ENCODE results near the gene SFT2D3.

The SFT2D3 gene

GRCh38 chr2:127664895-127665225 lies 36.4 kb upstream of the SFT2D3 start:
- Histone ChIP-seq H3K9me3 (ENCODE audit: control insufficient read depth, low read length) (no peaks in the 10 kb centered on the region), H3K4me1 (ENCODE audit: control insufficient read depth, insufficient read depth, low read length, poor library complexity, severe bottlenecking) (no peaks in the 10 kb centered on the region), H3K27ac (ENCODE audit: insufficient read depth, low read length, poor library complexity, severe bottlenecking) (no peak overlapping the region), H3K4me3 (ENCODE audit: insufficient read depth, low read depth, low read length, poor library complexity, severe bottlenecking) (no peak overlapping the region), H3K36me3 (ENCODE audit: control insufficient read depth, insufficient read depth, low read length) (no peaks in the 10 kb centered on the region), H3K27me3 (replicated peaks; ENCODE audit: control insufficient read depth, insufficient read depth, low read length, poor library complexity, severe bottlenecking) (peaks cover 24% of the 10 kb centered on the region)
- DNase-seq, result no peak

GRCh38 chr2:127665267-127665893 lies 35.9 kb upstream of the SFT2D3 start:
- Histone ChIP-seq H3K27me3 (replicated peaks; ENCODE audit: control insufficient read depth, insufficient read depth, low read length, poor library complexity, severe bottlenecking) (peaks cover 24% of the 10 kb centered on the region), H3K4me3 (ENCODE audit: insufficient read depth, low read depth, low read length, poor library complexity, severe bottlenecking) (no peak overlapping the region), H3K9me3 (ENCODE audit: control insufficient read depth, low read length) (no peaks in the 10 kb centered on the region), H3K27ac (ENCODE audit: insufficient read depth, low read length, poor library complexity, severe bottlenecking) (no peak overlapping the region), H3K4me1 (ENCODE audit: control insufficient read depth, insufficient read depth, low read length, poor library complexity, severe bottlenecking) (no peaks in the 10 kb centered on the region), H3K36me3 (ENCODE audit: control insufficient read depth, insufficient read depth, low read length) (no peaks in the 10 kb centered on the region)
- no peak for DNase-seq

DNA sequence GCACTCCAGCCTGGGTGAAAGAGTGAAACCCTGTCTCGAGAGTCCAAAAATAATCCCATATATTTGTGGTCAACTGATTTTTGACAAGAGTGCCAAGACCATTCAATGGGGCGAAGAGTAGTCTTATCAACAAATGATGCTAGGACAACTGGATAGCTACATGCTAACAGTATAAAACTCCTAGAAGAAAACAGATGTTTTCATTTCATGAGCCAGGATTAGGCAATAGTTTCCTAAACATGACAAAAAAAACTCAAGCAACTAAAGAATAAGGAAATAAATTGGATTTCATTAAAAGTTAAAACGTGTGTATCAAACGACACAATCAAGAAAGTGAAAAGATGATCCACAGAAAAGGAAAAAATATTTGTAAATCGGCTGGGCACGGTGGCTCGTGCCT lies 32.2 kb upstream of the SFT2D3 start:
- peaks cover 19% of the 10 kb centered on the region for H3K27me3 ChIP-seq (replicated peaks; ENCODE audit: control insufficient read depth, insufficient read depth, low read length, poor library complexity, severe bottlenecking)
- no peaks in the 10 kb centered on the region for H3K4me1 ChIP-seq (ENCODE audit: control insufficient read depth, insufficient read depth, low read length, poor library complexity, severe bottlenecking)
- no peak for DNase-seq
- no peak overlapping the region for H3K27ac ChIP-seq (ENCODE audit: insufficient read depth, low read length, poor library complexity, severe bottlenecking)
- no peak overlapping the region for H3K4me3 ChIP-seq (ENCODE audit: insufficient read depth, low read depth, low read length, poor library complexity, severe bottlenecking)
- no peaks in the 10 kb centered on the region for H3K9me3 ChIP-seq (ENCODE audit: control insufficient read depth, low read length)
- H3K36me3 ChIP-seq (ENCODE audit: control insufficient read depth, insufficient read depth, low read length), result no peaks in the 10 kb centered on the region

DNA sequence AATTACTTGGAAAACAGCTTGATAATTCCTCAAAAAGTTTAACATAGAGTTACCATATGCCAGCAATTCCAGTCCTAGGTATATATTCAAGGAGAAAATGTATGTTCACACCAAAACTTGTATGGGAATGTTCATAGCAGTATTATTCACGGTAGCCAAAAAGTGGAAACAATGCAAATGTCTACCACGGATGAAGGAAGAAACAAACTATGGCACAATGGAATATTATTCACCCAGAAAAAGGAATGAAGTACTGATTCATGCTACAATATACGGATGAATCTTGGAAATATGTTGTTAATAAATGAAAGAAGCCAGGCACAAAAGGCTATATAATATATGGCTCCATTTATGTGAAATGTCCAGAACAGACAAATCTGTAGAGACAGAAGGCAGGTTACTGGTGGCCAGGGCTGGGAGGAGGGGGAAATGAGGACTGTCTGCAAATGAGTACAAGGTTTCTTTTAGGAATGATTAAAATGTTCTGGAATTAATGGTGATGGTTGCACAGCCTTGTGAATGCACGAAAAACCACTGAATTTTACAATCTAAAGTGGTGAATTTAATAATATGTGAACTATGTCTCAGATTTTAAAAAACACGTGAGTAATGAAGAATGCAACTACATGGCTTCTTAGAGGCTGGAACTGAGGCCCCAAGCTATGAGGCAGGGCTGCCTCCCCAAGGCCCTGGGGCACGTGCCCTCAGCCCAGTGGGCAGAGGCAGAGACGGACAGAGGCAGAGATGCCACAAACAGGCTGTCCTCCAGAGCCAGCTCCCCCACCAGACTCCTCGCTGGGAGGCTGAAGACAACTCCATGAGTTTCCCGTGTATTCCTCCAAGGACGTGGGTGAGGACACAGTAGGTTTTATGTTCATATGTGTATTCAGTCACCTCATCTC lies 31.0 kb upstream of the SFT2D3 start:
- H3K4me1 ChIP-seq (ENCODE audit: control insufficient read depth, insufficient read depth, low read length, poor library complexity, severe bottlenecking), result peaks cover 6% of the 10 kb centered on the region
- no peaks in the 10 kb centered on the region for H3K36me3 ChIP-seq (ENCODE audit: control insufficient read depth, insufficient read depth, low read length)
- H3K9me3 ChIP-seq (ENCODE audit: control insufficient read depth, low read length), result no peaks in the 10 kb centered on the region
- DNase-seq, result no peak
- no peak overlapping the region for H3K27ac ChIP-seq (ENCODE audit: insufficient read depth, low read length, poor library complexity, severe bottlenecking)
- peaks cover 15% of the 10 kb centered on the region for H3K27me3 ChIP-seq (replicated peaks; ENCODE audit: control insufficient read depth, insufficient read depth, low read length, poor library complexity, severe bottlenecking)
- H3K4me3 ChIP-seq (ENCODE audit: insufficient read depth, low read depth, low read length, poor library complexity, severe bottlenecking), result no peak overlapping the region

GRCh38 chr2:127670957-127671290 lies 30.4 kb upstream of the SFT2D3 start:
- no peak for DNase-seq
- no peak overlapping the region for H3K27ac ChIP-seq (ENCODE audit: insufficient read depth, low read length, poor library complexity, severe bottlenecking)
- H3K9me3 ChIP-seq (ENCODE audit: control insufficient read depth, low read length), result no peaks in the 10 kb centered on the region
- H3K4me1 ChIP-seq (ENCODE audit: control insufficient read depth, insufficient read depth, low read length, poor library complexity, severe bottlenecking), result peaks cover 6% of the 10 kb centered on the region
- no peaks in the 10 kb centered on the region for H3K36me3 ChIP-seq (ENCODE audit: control insufficient read depth, insufficient read depth, low read length)
- H3K4me3 ChIP-seq (ENCODE audit: insufficient read depth, low read depth, low read length, poor library complexity, severe bottlenecking), result no peak overlapping the region
- peaks cover 18% of the 10 kb centered on the region for H3K27me3 ChIP-seq (replicated peaks; ENCODE audit: control insufficient read depth, insufficient read depth, low read length, poor library complexity, severe bottlenecking)

- Histone ChIP-seq H3K9me3 (ENCODE audit: control insufficient read depth, low read length) (no peaks in the 10 kb centered on the region), H3K27me3 (replicated peaks; ENCODE audit: control insufficient read depth, insufficient read depth, low read length, poor library complexity, severe bottlenecking) (peaks cover 19% of the 10 kb centered on the region), H3K27ac (ENCODE audit: insufficient read depth, low read length, poor library complexity, severe bottlenecking) (no peak overlapping the region), H3K36me3 (ENCODE audit: control insufficient read depth, insufficient read depth, low read length) (no peaks in the 10 kb centered on the region), H3K4me3 (ENCODE audit: insufficient read depth, low read depth, low read length, poor library complexity, severe bottlenecking) (no peak overlapping the region), H3K4me1 (ENCODE audit: control insufficient read depth, insufficient read depth, low read length, poor library complexity, severe bottlenecking) (peaks cover 6% of the 10 kb centered on the region)
- DNase-seq, result no peak
Measured at GRCh38 chr2:127671557-127672302, 29.6 kb upstream of the SFT2D3 start.

DNA sequence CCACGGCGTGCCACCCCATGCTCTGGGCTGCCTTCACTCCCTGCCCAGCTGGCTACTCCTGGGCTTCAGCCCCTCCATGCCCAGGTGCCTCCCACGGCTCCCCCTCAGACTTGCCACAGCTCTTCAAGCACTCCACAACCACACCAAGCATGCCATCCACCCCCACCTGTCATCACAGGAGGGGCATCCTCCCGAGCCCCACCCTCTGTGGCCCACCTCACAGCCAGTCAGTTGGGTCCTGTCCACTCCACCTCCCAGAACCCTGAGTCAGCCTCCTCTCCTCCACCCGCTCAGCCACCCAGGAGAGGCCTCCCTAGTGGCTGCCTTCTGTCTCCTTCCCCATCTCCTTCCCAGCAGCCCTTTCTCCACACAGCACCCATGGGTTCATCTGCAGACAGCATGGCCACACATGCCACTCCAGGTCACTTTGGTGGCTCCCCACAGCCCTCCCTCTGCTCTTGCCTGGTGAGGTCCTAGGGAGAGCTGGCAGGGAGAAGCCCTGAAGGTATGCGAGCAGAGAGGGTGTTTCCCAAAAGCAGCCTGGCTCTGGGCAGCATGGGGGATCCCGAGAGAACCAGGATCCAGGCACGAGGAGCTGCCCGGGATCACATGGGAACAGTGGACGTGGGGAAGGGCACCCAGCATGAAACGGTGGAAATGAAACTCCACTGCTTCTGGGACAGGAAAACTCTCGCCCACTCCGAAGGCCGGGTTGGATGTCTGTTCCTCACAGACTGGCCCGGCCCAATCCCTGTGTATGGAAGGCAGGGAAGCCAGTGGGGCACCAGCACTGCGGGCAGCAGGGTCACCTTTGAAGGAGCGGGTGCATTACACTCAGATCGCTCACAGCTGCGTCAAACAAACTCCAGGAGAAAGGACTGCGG lies 28.7 kb upstream of the SFT2D3 start:
- H3K4me3 ChIP-seq (ENCODE audit: insufficient read depth, low read depth, low read length, poor library complexity, severe bottlenecking), result no peak overlapping the region

GRCh38 chr2:127673291-127674069 lies 27.8 kb upstream of the SFT2D3 start:
- no peak overlapping the region for H3K27ac ChIP-seq (ENCODE audit: insufficient read depth, low read length, poor library complexity, severe bottlenecking)
- peaks cover 19% of the 10 kb centered on the region for H3K27me3 ChIP-seq (replicated peaks; ENCODE audit: control insufficient read depth, insufficient read depth, low read length, poor library complexity, severe bottlenecking)
- H3K4me1 ChIP-seq (ENCODE audit: control insufficient read depth, insufficient read depth, low read length, poor library complexity, severe bottlenecking), result peaks cover 6% of the 10 kb centered on the region
- H3K36me3 ChIP-seq (ENCODE audit: control insufficient read depth, insufficient read depth, low read length), result no peaks in the 10 kb centered on the region
- DNase-seq, result no peak
- H3K4me3 ChIP-seq (ENCODE audit: insufficient read depth, low read depth, low read length, poor library complexity, severe bottlenecking), result no peak overlapping the region
- no peaks in the 10 kb centered on the region for H3K9me3 ChIP-seq (ENCODE audit: control insufficient read depth, low read length)

More for the DNA sequence above, 28.7 kb upstream of the SFT2D3 start:
- Histone ChIP-seq H3K9me3 (ENCODE audit: control insufficient read depth, low read length) (no peaks in the 10 kb centered on the region), H3K27me3 (replicated peaks; ENCODE audit: control insufficient read depth, insufficient read depth, low read length, poor library complexity, severe bottlenecking) (peaks cover 19% of the 10 kb centered on the region), H3K4me1 (ENCODE audit: control insufficient read depth, insufficient read depth, low read length, poor library complexity, severe bottlenecking) (peaks cover 6% of the 10 kb centered on the region), H3K27ac (ENCODE audit: insufficient read depth, low read length, poor library complexity, severe bottlenecking) (no peak overlapping the region), H3K36me3 (ENCODE audit: control insufficient read depth, insufficient read depth, low read length) (no peaks in the 10 kb centered on the region)
- no peak for DNase-seq

All from effector memory CD4-positive, alpha-beta T cell (primary cell).